Fibroblast of the aortic adventitia (primary cell): ENCODE data around the gene PRKG2. TPM values are rescaled to one million over a fixed set of nuclear protein-coding genes. Genes with fewer than 3 reads are reported as not detected.
A peak's percentile ranks its signal among the peaks of the same experiment; 100 is the strongest.

Experiments
- DNase-seq: peaks from one replicate; pipeline ENCODE4 v3.0.0-alpha.2; 2010; ENCODE audit warnings: low read depth
- H3K4me3 ChIP-seq: 2 replicates; pipeline ENCODE4 v1.5.1; 2011; ENCODE audit warnings: low read depth, mild to moderate bottlenecking, control low read depth, low read length, moderate library complexity
- total RNA-seq: library from RNA; depleted of rRNA; stranded (reverse); fragments of >200 nt; gene quantifications from 2 replicates; pipeline ENCODE4 v1.2.3, GENCODE V29; 2012; ENCODE audit warnings: low replicate concordance
- TF ChIP-seq, protein P1 (sequence below): IDR thresholded peaks from 2 replicates; pipeline ENCODE4 v1.5.1; 2011; ENCODE audit warnings: mild to moderate bottlenecking, low read length, control low read depth, inconsistent platforms; ENCODE audit not compliant: insufficient read depth

Gene PRKG2
- total RNA-seq, 1 donor = 7.8 TPM

DNA sequence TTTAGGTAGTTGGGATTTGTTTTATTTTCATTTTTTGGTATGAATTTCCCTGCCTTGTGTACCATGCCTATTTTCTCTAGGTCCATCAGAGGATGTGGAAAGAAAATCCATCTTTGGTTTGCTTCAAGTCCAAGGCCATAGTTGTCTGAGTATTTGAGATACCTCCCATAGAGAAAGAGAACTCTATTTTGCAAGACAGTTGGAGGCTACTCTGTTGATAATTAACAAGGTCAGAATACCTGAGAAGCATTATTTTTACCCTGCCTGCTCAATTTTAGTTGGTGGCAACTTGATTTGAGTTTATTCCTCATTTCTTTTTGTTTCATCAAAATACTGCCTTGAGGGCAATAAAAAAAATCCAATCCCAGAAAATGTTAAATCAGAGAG is 153.7 kb downstream of the PRKG2 start:
- TF ChIP-seq, protein P1, sequence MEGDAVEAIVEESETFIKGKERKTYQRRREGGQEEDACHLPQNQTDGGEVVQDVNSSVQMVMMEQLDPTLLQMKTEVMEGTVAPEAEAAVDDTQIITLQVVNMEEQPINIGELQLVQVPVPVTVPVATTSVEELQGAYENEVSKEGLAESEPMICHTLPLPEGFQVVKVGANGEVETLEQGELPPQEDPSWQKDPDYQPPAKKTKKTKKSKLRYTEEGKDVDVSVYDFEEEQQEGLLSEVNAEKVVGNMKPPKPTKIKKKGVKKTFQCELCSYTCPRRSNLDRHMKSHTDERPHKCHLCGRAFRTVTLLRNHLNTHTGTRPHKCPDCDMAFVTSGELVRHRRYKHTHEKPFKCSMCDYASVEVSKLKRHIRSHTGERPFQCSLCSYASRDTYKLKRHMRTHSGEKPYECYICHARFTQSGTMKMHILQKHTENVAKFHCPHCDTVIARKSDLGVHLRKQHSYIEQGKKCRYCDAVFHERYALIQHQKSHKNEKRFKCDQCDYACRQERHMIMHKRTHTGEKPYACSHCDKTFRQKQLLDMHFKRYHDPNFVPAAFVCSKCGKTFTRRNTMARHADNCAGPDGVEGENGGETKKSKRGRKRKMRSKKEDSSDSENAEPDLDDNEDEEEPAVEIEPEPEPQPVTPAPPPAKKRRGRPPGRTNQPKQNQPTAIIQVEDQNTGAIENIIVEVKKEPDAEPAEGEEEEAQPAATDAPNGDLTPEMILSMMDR = no peak
- H3K4me3 ChIP-seq = no peak overlapping the region
- no peak for DNase-seq

DNA sequence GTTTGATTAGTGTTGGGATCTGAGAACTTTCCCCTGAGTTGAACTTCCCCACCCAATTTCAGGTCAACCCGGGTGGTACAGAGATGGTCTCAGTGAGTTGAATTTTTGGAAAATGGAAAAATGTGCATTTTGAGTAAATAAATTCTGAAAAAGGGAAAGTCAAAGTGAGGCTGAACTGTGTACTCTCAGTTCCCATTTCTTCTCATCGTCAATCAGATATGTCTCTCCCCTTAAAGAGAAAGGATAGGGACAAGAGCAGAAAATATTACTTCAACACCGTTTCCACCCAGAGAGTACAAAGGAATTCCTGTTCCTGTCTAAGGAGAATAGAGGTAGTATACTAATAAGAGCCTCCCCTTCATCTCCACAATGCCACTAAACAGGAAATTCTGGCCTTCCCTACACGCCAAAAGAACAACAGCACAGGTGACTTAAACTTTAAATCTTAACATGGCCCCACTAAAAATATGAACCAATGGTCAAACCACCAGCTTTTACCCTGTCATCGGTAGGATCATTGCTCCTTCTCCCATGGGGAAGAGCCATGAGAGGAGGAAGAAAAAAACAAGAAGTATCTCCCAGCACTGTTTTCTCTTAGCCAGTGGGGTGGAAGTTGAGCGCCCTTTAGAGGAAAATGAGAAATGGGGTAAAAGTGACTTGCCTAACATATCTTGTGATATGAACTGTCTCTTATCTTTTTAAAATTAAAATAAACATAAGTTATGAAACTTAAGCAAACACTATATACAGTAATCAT is 154.3 kb downstream of the PRKG2 start:
- DNase-seq = no peak
- H3K4me3 ChIP-seq = no peak overlapping the region
- TF ChIP-seq, protein P1 = no peak

- no peak overlapping the region for H3K4me3 ChIP-seq
- DNase-seq = no peak
- TF ChIP-seq, protein P1 = no peak
These were observed 156.4 kb downstream of the PRKG2 start for GRCh38 chr4:81058621-81059020.

GRCh38 chr4:81052119-81053068 is 162.6 kb downstream of the PRKG2 start:
- DNase-seq = peak; percentile 78
- TF ChIP-seq, protein P1 = peak; percentile 72

DNA sequence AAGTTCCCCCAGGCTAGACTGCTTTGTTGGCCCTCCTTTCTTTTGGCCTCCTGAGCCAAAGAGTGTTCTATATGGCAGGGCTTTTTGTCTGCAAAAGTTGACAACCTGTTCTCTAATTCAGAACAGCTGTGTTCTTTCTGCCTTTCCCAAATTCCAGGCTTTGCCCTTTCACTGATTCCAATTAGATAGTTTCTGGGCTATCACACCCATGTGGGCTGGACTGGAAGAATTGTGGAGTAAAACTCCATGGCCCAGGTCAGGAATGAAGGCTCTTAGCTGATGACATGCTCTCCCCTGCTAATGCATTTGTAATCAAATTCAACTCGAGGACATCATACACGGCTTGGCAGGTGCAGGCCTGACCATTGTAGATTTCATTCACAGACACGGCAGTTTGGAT is 165.1 kb downstream of the PRKG2 start:
- no peak overlapping the region for H3K4me3 ChIP-seq
- peak; percentile 29 for DNase-seq
- TF ChIP-seq, protein P1 = no peak

More at GRCh38 chr4:81052119-81053068, 162.6 kb downstream of the PRKG2 start:
- no peak overlapping the region for H3K4me3 ChIP-seq

GRCh38 chr4:81049330-81049729 is 165.7 kb downstream of the PRKG2 start:
- no peak overlapping the region for H3K4me3 ChIP-seq
- TF ChIP-seq, protein P1 = no peak
- DNase-seq = no peak
